ENCODE data around the gene RHOH.

RHOH gene

DNA sequence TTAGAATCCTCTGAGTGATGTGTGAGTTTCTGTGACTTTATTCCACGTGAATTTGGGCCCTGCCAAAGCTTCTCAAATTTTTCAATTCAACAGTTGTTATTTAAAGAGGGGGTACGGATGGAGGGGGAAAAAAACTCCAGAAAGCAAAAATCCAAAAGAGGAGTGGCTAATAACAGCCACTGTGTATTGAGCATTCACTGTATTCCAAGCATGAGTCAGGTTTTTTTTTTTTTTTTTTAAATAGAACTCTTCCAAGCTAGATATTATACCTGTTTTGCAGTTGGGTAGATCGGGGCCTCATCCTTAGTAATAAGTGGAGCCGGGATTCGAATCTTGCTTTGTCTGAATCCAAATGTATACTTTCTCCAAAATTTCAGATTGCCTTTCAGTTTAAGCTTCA, 6.4 kb upstream of the RHOH start:
- DNase-seq: no peak

GRCh38 chr4:40190880-40191815, 5.7 kb upstream of the RHOH start:
- DNase-seq: peak; percentile 54

DNA sequence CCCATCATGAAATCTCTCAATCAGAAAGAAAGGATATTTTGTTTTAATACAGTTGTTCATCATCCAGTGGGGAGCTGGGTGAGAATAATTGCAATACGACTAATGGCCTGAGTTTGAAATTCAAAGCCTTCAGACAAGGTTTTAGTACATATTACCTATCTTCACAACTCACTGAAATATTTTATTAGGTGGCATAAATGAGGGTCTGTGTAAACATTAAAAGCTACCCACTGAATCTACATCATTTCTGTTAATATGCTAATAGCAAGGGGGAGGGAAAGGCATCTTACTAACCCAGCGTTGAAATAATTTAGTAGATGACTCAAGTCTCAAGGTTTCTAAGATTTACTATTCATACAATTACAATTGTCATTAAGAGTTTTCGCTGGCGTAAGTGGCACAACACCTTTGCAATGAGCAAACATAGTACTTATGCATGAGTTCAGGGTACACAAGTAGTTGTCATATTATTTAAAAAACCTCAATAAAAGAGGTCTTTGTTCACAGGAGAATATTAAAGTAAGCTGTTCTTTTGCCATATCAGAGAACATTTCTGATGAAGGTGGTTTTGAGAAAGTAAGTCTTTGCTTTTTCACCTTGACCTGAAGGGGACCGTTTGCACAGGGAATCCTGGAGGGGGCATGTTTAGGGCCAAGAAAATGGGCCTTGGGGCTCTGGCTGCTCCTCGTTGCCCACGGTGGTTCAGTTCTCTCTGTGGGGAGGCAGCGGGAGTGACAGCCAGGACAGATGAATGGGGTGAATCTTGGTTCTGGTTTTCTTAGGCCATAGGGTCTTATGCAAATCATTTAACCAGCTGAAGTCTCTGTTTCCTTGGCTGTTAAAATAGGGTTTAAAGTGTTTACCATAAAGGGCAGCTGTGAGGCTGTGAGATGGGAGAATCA, 4.5 kb upstream of the RHOH start:
- DNase-seq: no peak

DNA sequence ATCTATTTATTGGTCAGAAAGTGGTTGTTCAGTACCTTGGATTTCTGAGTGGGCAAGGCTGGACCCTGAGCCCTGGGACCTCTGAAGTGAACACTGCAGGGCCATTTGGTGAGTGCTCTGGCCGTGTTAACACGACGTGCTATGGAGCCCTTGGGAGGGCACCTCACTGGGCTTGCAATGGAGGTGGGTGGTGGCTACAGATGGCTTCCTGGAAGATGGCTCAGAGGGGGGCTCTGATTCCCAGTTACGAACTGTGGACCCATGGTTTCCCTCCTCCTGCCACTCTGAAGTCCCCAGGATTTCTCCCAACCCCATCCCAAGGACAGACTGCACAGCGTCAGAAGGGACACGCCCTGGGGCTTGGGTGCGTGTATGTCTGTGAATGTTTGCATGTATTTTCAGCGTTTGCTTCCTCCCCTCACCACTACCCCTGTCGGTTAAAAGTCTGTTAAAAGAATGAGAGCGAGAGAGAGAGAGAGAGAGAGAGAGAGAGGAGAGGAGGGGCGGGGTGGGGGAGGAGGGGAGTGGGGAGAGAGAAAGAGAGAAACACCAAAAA, 3.7 kb upstream of the RHOH start:
- DNase-seq: no peak

- no peak for DNase-seq
These were observed 3.3 kb upstream of the RHOH start for GRCh38 chr4:40193578-40193977.

DNA sequence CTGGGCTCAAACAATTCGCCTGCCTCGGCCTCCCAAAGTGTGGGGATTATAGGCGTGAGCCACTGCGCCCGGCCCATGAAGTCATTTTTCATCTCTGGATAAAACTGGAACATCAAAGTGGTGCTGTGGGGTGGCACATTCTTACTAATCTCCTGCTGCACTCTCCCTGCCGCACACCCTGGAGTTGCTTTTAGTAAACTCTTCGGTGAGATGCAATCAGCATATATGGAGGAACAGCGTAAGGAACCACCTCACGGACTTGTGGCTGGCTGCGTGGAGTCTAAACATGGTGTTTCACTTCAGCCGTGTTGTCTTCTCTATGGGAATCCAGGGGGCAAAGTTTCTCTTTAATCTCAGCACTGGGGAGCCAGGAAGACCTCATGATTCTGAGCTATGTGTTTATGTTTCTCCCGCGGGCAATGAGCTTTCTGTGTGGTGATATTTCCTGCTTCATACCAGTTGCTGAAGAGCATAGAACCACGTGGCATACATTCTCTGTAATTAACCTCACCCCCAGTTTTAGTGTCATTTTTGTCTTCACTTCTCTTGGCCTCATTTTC, 2.1 kb upstream of the RHOH start:
- no peak for DNase-seq

GRCh38 chr4:40195182-40196177, 1.4 kb upstream of the RHOH start:
- DNase-seq: no peak

GRCh38 chr4:40196272-40196671, 559 bp upstream of the RHOH start:
- no peak for DNase-seq

DNA sequence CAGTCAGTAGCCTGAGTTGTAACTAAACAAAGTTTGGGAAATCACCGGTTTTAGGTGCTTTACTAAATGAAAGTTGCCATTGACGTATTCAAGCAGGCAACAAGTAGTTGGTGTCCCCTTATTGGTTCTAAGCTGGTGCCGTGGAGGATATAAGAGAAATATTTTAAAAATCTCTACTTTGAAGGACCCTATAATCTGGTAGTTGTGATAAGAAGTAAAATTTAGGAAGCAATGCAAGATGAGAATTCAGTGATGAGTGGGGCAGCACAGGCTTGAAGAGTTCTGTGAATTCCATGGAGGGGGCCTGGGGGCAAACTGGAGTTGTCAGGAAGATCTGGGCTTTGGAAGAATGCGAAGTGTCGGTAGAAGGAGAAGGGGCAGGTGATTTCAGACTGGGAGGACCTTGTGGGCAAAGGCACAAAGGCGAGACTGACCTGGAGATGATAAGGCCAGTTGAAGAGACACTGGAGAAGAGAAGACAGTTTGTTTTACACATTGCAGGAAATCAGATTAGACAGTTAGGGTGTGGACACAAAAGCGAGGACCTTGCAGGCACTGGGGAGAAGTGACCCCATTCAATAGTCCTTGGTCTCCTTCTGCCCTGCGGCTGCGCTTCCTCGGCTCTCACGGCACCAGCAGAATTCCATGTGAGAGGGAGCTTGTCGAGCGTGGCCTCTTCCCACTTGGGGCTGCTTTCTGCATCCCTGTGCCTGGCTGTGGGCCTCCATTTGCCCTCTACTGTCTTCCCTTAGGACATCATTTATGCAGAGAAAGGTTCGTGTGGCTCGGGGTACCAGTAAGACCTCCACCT, 1.3 kb downstream of the RHOH start:
- DNase-seq: no peak

DNA sequence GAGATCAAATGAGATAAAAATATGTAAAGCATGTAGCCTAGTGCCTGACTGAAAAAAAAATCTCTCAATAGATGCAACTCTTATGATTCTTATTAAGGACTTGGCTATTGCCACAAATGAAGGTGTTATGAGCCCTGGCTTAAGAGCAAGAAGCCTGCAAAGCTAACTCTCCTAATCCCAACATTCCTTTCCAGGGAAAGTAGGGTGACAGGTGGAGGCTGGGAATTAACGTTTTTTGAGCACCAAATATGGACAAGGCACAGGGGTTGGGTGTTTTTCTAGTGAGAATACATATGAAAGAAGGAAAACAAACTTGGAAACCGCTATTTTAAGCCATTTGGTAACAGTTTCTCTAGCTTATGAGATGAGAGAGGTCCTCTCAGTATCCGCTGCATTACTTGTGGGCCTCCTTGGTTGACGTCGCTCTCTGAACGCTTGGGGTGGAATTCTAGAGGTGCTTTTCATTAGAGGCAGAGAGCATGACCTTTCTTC, 2.4 kb downstream of the RHOH start:
- DNase-seq: no peak

DNA sequence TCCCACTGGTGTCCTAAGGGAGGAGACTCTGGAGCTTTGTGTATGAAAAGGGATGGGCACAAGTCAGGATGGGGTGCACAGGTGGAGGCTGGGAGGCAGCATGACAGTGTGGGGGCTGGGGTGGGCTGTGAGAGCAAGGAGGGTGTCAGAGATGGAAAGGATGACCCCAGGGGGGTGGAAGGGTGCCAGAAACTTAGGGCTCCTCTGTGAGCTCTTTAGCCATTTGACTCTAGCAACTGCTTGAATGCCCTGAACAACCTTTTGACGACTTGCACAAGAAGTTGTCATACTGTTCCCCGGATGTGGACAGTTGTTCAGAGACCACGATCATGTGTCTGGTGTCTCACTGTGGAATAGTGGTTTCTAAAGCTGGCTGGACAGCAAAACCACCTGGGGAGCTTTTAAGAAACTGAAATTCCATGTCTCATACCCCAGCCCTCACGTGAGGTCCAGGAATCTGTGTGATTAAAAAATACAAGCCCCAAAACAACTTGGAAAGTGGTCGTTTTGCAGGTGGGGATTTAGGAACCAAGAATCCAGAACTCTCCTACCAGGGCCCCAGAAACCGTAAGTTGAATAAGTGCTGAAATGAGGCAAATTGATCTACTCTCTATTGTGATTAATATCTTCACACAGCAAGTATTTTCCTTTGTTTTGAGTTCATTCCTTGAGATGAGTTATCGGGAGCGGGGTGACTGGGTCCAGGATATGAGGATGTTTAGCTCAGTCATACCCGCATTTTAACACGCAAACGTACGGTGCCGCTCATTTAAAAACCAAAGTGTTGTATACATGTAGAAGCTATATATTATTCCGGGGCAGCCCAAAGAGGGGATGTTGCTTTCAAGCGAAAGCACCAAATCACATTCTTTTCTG, 3.4 kb downstream of the RHOH start:
- no peak for DNase-seq

DNA sequence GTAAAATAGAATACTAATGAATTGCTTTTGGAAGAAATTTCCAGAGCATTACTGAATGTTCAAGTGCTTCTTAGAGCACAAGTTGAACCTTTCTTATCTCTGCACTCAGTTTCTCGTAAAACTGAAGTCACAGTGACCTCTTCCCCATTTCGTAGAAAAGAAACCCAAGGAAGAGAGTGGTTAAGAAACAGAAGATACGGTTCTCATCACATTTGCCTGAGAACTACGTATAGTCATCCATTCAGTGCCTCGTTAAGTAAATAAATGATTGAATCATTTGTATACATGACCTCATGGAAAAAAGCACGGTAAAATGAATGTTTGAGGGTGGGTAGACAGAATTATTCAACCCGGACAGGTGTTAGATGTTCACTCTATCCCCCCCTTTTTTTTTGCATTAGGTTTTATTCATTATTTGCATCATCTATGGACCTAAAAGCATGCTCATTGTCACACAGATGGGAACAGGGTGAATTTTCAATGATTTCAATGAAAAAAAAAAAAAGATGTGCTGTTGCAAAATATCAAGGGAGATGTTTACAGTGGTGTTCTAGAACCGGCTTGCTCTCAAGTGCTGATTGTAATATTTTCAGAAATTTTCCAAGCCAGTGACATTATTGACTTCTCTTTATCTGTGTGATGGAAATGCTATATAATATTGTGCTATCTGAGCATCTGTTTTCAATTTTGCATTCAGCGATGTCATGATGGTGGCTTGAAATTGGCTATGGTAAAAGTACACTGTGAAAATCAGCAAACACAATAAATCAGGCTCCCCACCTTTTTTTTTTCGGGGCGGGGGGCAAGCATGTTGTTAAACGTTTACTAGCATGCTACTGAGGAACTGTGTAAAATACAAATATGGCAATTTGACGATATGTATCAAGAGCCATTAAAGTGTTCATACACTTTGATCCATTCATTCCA, 4.3 kb downstream of the RHOH start:
- peak; percentile 38 for DNase-seq

GRCh38 chr4:40201898-40202297, 5.1 kb downstream of the RHOH start:
- DNase-seq: no peak

GRCh38 chr4:40202474-40202873, 5.6 kb downstream of the RHOH start:
- no peak for DNase-seq

- no peak for DNase-seq
These were observed 7.9 kb downstream of the RHOH start for GRCh38 chr4:40204507-40205258.

GRCh38 chr4:40205259-40206198, 8.7 kb downstream of the RHOH start:
- no peak for DNase-seq

DNA sequence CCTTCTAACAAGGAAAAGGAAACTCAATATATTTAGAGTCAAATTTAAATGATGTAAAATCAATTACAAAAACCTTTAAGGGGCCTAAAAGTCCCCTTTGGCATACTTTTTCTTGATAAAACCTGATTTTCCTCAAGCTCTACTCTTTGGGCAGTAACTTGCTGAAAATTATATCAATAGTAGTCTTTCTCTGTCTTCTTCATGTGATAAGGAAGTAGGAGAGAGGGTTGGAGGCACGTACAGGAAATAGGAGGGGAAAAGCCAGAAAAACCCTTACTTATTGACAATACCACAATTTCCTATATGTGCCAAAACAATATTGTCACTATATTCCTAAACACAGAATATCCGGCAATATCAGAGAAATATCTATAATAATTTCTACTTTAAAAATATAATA, 9.6 kb downstream of the RHOH start:
- no peak for DNase-seq

Measured in NCI-H774 (cell line).